Fibroblast of mammary gland (primary cell): ENCODE results near the gene AHRR.

Experiments
- DNase-seq: peaks from one replicate; pipeline ENCODE4 v3.0.0-alpha.2; 2010; ENCODE audit warnings: low read depth
- H3K4me3 ChIP-seq: 2 replicates; pipeline ENCODE4 v1.5.1; 2011; ENCODE audit warnings: low read depth, mild to moderate bottlenecking, low read length, moderate library complexity; ENCODE audit not compliant: control insufficient read depth
- CTCF ChIP-seq: conservative IDR thresholded peaks from 2 replicates; pipeline ENCODE4 v1.5.1; 2011; ENCODE audit warnings: low read depth, low read length, inconsistent platforms; ENCODE audit not compliant: control insufficient read depth, insufficient read depth

AHRR gene

GRCh38 chr5:435961-436640, 114.6 kb downstream of the AHRR start:
- no peak overlapping the region for H3K4me3 ChIP-seq
- TF ChIP-seq CTCF: peak; percentile 35
- DNase-seq: peak; percentile 35

- no peak overlapping the region for H3K4me3 ChIP-seq
- DNase-seq: no peak
Measured at GRCh38 chr5:436641-436975, 115.1 kb downstream of the AHRR start.

GRCh38 chr5:437281-437771, 115.8 kb downstream of the AHRR start:
- H3K4me3 ChIP-seq: no peak overlapping the region
- no peak for DNase-seq
- TF ChIP-seq CTCF: no peak

More at GRCh38 chr5:436641-436975, 115.1 kb downstream of the AHRR start:
- no peak for TF ChIP-seq CTCF

- no peak overlapping the region for H3K4me3 ChIP-seq
- TF ChIP-seq CTCF: no peak
- DNase-seq: no peak
Measured at GRCh38 chr5:438481-438981, 117.0 kb downstream of the AHRR start.

- no peak overlapping the region for H3K4me3 ChIP-seq
- DNase-seq: no peak
- no peak for TF ChIP-seq CTCF
Measured at GRCh38 chr5:439181-439580, 117.7 kb downstream of the AHRR start.

- DNase-seq: no peak
- H3K4me3 ChIP-seq: no peak overlapping the region
- no peak for TF ChIP-seq CTCF
Measured at GRCh38 chr5:439636-440035, 118.1 kb downstream of the AHRR start.
